MM.1S (cell line): ENCODE results near the gene EXOC4.
"Not testable (repeated sequence)": the region's sequence is repeated elsewhere in the genome, so short reads cannot be mapped to it uniquely, and the experiment has no call there.

Experiments used
- DNase-seq: peaks from one replicate; pipeline ENCODE4 v3.0.0-alpha.2; 2015
- H2AFZ ChIP-seq: fragments of 300-600 bp; sonication (generic); 2 replicates; pipeline ENCODE4 v1.6.0; 2016; ENCODE audit warnings: antibody characterized with exemption, low read length
- H3F3A ChIP-seq: fragments of 300-600 bp; sonication (generic); 2 replicates; pipeline ENCODE4 v1.6.1; 2016; ENCODE audit warnings: mild to moderate bottlenecking, antibody characterized with exemption, low read length, moderate library complexity, mixed read lengths; ENCODE audit not compliant: insufficient read depth
- H3K27ac ChIP-seq: fragments of 300-600 bp; sonication (generic); 2 replicates; pipeline ENCODE4 v1.5.1; 2016; ENCODE audit warnings: mild to moderate bottlenecking, low read length
- H3K27me3 ChIP-seq: fragments of 300-600 bp; sonication (generic); replicated peaks from 2 replicates; pipeline ENCODE4 v1.6.0; 2016; ENCODE audit warnings: low read length; ENCODE audit not compliant: insufficient read depth
- H3K36me3 ChIP-seq: fragments of 300-600 bp; sonication (generic); replicated peaks from 2 replicates; pipeline ENCODE4 v1.6.1; 2016; ENCODE audit warnings: mild to moderate bottlenecking, low read length, mixed read lengths; ENCODE audit not compliant: insufficient read depth
- H3K4me1 ChIP-seq: fragments of 300-600 bp; sonication (generic); 2 replicates; pipeline ENCODE4 v1.6.1; 2016; ENCODE audit warnings: low read length, mixed read lengths
- H3K4me2 ChIP-seq: fragments of 300-600 bp; sonication (generic); 2 replicates; pipeline ENCODE4 v1.6.0; 2016; ENCODE audit warnings: low read depth, low read length
- H3K4me3 ChIP-seq: fragments of 300-600 bp; sonication (generic); 2 replicates; pipeline ENCODE4 v1.5.1; 2016; ENCODE audit warnings: low read length, mixed read lengths
- H3K79me2 ChIP-seq: fragments of 300-600 bp; sonication (generic); 2 replicates; pipeline ENCODE4 v1.6.1; 2016; ENCODE audit warnings: mixed run types, low read length, mixed read lengths
- H3K9ac ChIP-seq: fragments of 300-600 bp; sonication (generic); 2 replicates; pipeline ENCODE4 v1.6.1; 2016; ENCODE audit warnings: low read length, mixed read lengths
- H3K9me2 ChIP-seq: fragments of 300-600 bp; sonication (generic); replicated peaks from 2 replicates; pipeline ENCODE4 v1.6.1; 2016; ENCODE audit warnings: mild to moderate bottlenecking, low read length, mixed read lengths; ENCODE audit not compliant: insufficient read depth
- H3K9me3 ChIP-seq: fragments of 300-600 bp; sonication (generic); replicated peaks from 2 replicates; pipeline ENCODE4 v1.6.1; 2016; ENCODE audit warnings: mild to moderate bottlenecking, low read length, mixed read lengths; ENCODE audit not compliant: insufficient read depth
- H4K20me1 ChIP-seq: fragments of 300-600 bp; sonication (generic); 2 replicates; pipeline ENCODE4 v1.6.1; 2016; ENCODE audit warnings: mild to moderate bottlenecking, low read length, moderate library complexity, mixed read lengths; ENCODE audit not compliant: insufficient read depth
- EZH2 ChIP-seq: fragments of 300-600 bp; sonication (generic); optimal IDR thresholded peaks from 2 replicates; pipeline ENCODE3; 2017; ENCODE audit warnings: low read depth, mild to moderate bottlenecking, antibody characterized with exemption, low read length, mixed read lengths
- EZH2phosphoT487 ChIP-seq: fragments of 300-600 bp; sonication (generic); IDR thresholded peaks from 2 replicates; pipeline ENCODE4 v1.6.1; 2018; ENCODE audit warnings: antibody characterized with exemption, low read length
- TF ChIP-seq, protein P1 (sequence below): fragments of 300-600 bp; sonication (generic); IDR thresholded peaks from 2 replicates; pipeline ENCODE4 v1.5.1; 2016; ENCODE audit warnings: antibody characterized with exemption, low read length, mixed read lengths

EXOC4 gene

DNA sequence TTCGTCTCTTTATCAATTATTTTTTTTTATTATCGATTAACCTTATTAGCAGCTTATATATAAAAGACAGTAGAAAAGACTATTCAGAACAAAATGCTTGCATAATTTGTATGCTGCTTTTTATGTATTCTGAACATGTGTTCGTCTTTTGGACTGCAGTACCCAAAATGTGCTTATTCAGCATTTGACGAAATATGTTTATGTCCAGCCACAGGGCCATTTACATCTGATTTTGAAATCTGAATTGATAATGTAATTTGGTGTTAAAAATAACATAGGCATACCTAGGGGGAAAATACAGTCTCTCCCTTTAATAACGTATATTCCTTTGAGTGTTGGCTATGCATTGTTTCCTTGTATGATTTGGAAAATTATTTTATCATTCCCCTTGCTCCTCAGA is 386.0 kb downstream of the EXOC4 start:
- TF ChIP-seq EZH2 (no peak), EZH2phosphoT487 (no peak)
- TF ChIP-seq, protein P1, sequence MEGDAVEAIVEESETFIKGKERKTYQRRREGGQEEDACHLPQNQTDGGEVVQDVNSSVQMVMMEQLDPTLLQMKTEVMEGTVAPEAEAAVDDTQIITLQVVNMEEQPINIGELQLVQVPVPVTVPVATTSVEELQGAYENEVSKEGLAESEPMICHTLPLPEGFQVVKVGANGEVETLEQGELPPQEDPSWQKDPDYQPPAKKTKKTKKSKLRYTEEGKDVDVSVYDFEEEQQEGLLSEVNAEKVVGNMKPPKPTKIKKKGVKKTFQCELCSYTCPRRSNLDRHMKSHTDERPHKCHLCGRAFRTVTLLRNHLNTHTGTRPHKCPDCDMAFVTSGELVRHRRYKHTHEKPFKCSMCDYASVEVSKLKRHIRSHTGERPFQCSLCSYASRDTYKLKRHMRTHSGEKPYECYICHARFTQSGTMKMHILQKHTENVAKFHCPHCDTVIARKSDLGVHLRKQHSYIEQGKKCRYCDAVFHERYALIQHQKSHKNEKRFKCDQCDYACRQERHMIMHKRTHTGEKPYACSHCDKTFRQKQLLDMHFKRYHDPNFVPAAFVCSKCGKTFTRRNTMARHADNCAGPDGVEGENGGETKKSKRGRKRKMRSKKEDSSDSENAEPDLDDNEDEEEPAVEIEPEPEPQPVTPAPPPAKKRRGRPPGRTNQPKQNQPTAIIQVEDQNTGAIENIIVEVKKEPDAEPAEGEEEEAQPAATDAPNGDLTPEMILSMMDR, result no peak
- Histone ChIP-seq H3K9ac (no peak overlapping the region), H3K27me3 (no peaks in the 10 kb centered on the region), H3K4me2 (no peak overlapping the region), H3K27ac (no peak overlapping the region), H3K4me1 (no peaks in the 10 kb centered on the region), H3K4me3 (no peak overlapping the region), H4K20me1 (no peaks in the 10 kb centered on the region), H3K79me2 (no peaks in the 10 kb centered on the region), H3F3A (no peaks in the 10 kb centered on the region), H3K9me3 (no peaks in the 10 kb centered on the region), H3K9me2 (no peaks in the 10 kb centered on the region), H2AFZ (no peak overlapping the region), H3K36me3 (no peaks in the 10 kb centered on the region)
- no peak for DNase-seq

DNA sequence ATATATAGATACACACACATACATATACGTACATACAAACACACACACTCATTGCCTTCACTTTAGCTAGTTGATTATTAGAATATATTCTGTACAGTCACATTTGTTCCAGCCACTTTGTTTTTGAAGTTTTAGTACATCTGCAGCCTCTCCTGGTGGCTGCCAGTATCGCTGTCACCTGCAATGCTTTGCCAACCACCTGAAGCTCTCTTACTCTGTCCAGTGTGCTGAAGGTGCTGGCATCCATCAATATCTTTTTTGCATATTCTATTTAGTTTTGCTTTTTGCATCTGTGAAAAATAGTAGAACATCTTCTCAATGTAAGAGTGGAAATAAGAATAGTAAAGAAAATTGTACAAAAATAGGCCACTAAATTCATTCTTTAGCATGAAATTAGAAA is 388.6 kb downstream of the EXOC4 start:
- Histone ChIP-seq H3K27ac (no peak overlapping the region), H3K4me2 (no peak overlapping the region), H4K20me1 (no peaks in the 10 kb centered on the region), H3F3A (no peaks in the 10 kb centered on the region), H3K9ac (no peak overlapping the region), H3K79me2 (no peaks in the 10 kb centered on the region), H2AFZ (no peak overlapping the region), H3K9me3 (no peaks in the 10 kb centered on the region), H3K9me2 (no peaks in the 10 kb centered on the region), H3K4me1 (no peaks in the 10 kb centered on the region), H3K36me3 (no peaks in the 10 kb centered on the region), H3K27me3 (no peaks in the 10 kb centered on the region), H3K4me3 (no peak overlapping the region)
- TF ChIP-seq, protein P1, result peak; percentile 14; the same call in 1 of the 2 replicates
- TF ChIP-seq EZH2phosphoT487, result no peak
- DNase-seq, result no peak

DNA sequence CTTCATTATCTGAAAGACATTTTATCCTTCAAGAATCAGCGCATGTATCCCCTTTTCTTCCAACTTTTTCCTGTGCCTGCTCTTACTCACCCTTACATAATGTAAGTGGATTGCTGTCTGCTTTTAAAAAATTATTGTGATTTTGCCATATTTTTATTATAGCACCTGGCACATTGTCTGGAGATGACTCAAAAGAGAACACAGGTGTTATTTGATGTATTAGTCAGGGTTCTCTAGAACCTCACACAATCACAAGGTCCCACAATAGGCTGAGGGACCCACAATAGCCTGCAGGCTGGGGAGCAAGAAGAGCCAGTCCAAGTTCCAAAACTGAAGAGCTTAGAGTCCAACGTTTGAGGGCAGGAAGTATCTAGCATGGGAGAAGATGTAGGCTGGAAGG is 390.0 kb downstream of the EXOC4 start:
- no peaks in the 10 kb centered on the region for H3K36me3 ChIP-seq
- no peaks in the 10 kb centered on the region for H3K4me1 ChIP-seq

DNA sequence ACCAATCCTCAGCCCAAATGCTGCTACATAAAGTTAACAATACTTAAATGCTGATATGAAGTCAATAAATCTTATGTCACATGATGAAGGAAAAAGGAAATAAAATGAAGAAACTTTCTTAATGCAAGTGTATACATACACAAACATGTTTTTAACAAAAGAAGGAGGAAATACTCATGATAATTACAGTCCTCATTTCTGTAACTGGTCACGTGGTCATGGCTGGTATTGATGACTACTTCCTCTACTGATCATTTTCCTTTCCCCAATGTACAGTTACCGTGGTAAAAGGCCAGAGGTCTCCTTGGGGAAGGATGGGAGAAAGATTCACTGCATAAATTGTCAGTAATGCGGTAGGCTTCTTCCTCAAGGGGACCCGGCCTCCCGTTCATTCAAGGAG is 390.8 kb downstream of the EXOC4 start:
- not testable (repeated sequence) for H3F3A ChIP-seq, DNase-seq, H3K9me2 ChIP-seq, H3K9ac ChIP-seq, H3K4me2 ChIP-seq, H4K20me1 ChIP-seq, H3K4me3 ChIP-seq, H3K79me2 ChIP-seq, H3K27me3 ChIP-seq, H3K27ac ChIP-seq, H3K9me3 ChIP-seq, H2AFZ ChIP-seq, H3K36me3 ChIP-seq, H3K4me1 ChIP-seq

More for the DNA sequence above, 390.0 kb downstream of the EXOC4 start:
- DNase-seq, result no peak
- TF ChIP-seq, protein P1, result no peak
- TF ChIP-seq EZH2 (no peak), EZH2phosphoT487 (no peak)
- Histone ChIP-seq H3K9me2 (no peaks in the 10 kb centered on the region), H3F3A (no peaks in the 10 kb centered on the region), H3K27me3 (no peaks in the 10 kb centered on the region), H3K27ac (no peak overlapping the region), H3K79me2 (no peaks in the 10 kb centered on the region), H3K4me2 (no peak overlapping the region), H2AFZ (no peak overlapping the region), H3K9ac (no peak overlapping the region), H4K20me1 (no peaks in the 10 kb centered on the region), H3K4me3 (no peak overlapping the region), H3K9me3 (no peaks in the 10 kb centered on the region)
